DOHH2 (cell line): ENCODE measurements around the gene SH3RF3.

ENCODE experiments used
- H3F3A ChIP-seq: fragments of 200-600 bp; sonication (generic), shearing (Covaris generic); 2 replicates; pipeline ENCODE4 v1.6.0; 2016; ENCODE audit warnings: antibody characterized with exemption, mild to moderate bottlenecking; ENCODE audit not compliant: control insufficient read depth, insufficient read depth
- H3K27ac ChIP-seq: fragments of 200-600 bp; sonication (generic); 2 replicates; pipeline ENCODE4 v1.5.1; 2014; ENCODE audit warnings: low read depth, mild to moderate bottlenecking, low read length, moderate library complexity
- H3K27me3 ChIP-seq: fragments of 200-600 bp; sonication (generic); 2 replicates; pipeline ENCODE4 v1.6.1; 2014; ENCODE audit warnings: mild to moderate bottlenecking, low read length, mixed read lengths; ENCODE audit not compliant: control insufficient read depth
- H3K36me3 ChIP-seq: fragments of 200-600 bp; sonication (generic); 2 replicates; pipeline ENCODE4 v1.6.1; 2014; ENCODE audit warnings: mild to moderate bottlenecking, low read length, moderate library complexity, mixed read lengths; ENCODE audit not compliant: control insufficient read depth
- H3K4me1 ChIP-seq: fragments of 200-600 bp; sonication (generic); 2 replicates; pipeline ENCODE4 v1.6.1; 2014; ENCODE audit warnings: mild to moderate bottlenecking, low read length, mixed read lengths; ENCODE audit not compliant: control insufficient read depth
- H3K4me2 ChIP-seq: fragments of 200-600 bp; sonication (generic); 2 replicates; pipeline ENCODE4 v1.6.0; 2014; ENCODE audit warnings: mild to moderate bottlenecking, low read length, moderate library complexity
- H3K4me3 ChIP-seq: fragments of 200-600 bp; sonication (generic); 2 replicates; pipeline ENCODE4 v1.5.1; 2014; ENCODE audit warnings: mild to moderate bottlenecking, low read length, mixed read lengths
- H3K79me2 ChIP-seq: fragments of 200-600 bp; sonication (generic); 2 replicates; pipeline ENCODE4 v1.6.1; 2014; ENCODE audit warnings: mild to moderate bottlenecking, low read length, mixed read lengths; ENCODE audit not compliant: control insufficient read depth
- H3K9me2 ChIP-seq: fragments of 200-600 bp; sonication (generic); replicated peaks from 2 replicates; pipeline ENCODE4 v1.6.1; 2014; ENCODE audit warnings: mild to moderate bottlenecking, low read length, mixed read lengths; ENCODE audit not compliant: control insufficient read depth
- H3K9me3 ChIP-seq: fragments of 200-600 bp; sonication (generic); 2 replicates; pipeline ENCODE4 v1.6.1; 2014; ENCODE audit warnings: antibody characterized with exemption, low read length, mixed read lengths; ENCODE audit not compliant: control insufficient read depth, insufficient read depth
- H4K20me1 ChIP-seq: fragments of 200-600 bp; sonication (generic); 2 replicates; pipeline ENCODE4 v1.6.0; 2014; ENCODE audit warnings: low read depth, mild to moderate bottlenecking, antibody characterized with exemption, low read length, moderate library complexity; ENCODE audit not compliant: control insufficient read depth, insufficient read depth
- EZH2phosphoT487 ChIP-seq: fragments of 200-600 bp; sonication (generic); IDR thresholded peaks from 2 replicates; pipeline ENCODE4 v1.6.1; 2017; ENCODE audit warnings: borderline replicate concordance, mild to moderate bottlenecking, antibody characterized with exemption, low read length, moderate library complexity, mixed read lengths
- TF ChIP-seq, protein P1 (sequence below): fragments of 200-600 bp; sonication (generic); IDR thresholded peaks from one replicate; pipeline ENCODE4 v1.5.1; 2014; ENCODE audit warnings: antibody characterized with exemption, mild to moderate bottlenecking, low read depth, low read length; ENCODE audit not compliant: poor library complexity, severe bottlenecking

The SH3RF3 gene

DNA sequence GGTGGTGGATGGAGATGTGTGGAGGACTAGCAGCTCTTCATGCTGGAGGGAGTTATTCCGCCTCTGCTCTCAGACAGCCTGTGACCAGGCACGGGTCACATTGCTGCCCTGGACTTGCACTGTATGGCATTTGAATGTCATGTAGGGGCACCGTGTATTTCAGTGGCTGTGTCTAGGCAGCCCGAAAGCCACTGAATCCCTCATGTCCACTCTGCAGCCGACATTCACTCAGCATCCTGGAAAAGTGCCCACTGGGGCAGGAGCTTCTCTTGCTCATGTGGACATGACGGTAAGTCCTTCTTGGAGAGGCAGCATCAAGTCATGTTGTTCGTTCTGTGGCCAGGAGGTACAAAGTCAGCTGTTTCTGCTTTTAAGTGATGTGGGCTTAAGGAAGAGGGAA is 127.9 kb downstream of the SH3RF3 start:
- H4K20me1 ChIP-seq, result no peaks in the 10 kb centered on the region
- no peaks in the 10 kb centered on the region for H3K9me2 ChIP-seq
- H3K79me2 ChIP-seq, result no peaks in the 10 kb centered on the region
- TF ChIP-seq EZH2phosphoT487, result no peak
- TF ChIP-seq, protein P1, sequence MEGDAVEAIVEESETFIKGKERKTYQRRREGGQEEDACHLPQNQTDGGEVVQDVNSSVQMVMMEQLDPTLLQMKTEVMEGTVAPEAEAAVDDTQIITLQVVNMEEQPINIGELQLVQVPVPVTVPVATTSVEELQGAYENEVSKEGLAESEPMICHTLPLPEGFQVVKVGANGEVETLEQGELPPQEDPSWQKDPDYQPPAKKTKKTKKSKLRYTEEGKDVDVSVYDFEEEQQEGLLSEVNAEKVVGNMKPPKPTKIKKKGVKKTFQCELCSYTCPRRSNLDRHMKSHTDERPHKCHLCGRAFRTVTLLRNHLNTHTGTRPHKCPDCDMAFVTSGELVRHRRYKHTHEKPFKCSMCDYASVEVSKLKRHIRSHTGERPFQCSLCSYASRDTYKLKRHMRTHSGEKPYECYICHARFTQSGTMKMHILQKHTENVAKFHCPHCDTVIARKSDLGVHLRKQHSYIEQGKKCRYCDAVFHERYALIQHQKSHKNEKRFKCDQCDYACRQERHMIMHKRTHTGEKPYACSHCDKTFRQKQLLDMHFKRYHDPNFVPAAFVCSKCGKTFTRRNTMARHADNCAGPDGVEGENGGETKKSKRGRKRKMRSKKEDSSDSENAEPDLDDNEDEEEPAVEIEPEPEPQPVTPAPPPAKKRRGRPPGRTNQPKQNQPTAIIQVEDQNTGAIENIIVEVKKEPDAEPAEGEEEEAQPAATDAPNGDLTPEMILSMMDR, result no peak
- no peaks in the 10 kb centered on the region for H3K27me3 ChIP-seq
- H3K36me3 ChIP-seq, result no peaks in the 10 kb centered on the region
- no peak overlapping the region for H3K4me2 ChIP-seq
- no peak overlapping the region for H3K4me3 ChIP-seq
- H3K4me1 ChIP-seq, result peaks cover 41% of the 10 kb centered on the region
- no peak overlapping the region for H3K27ac ChIP-seq
- no peaks in the 10 kb centered on the region for H3K9me3 ChIP-seq
- 0 out of 2 replicates have a peak, but pooled peaks cover 3% of the 10 kb centered on the region for H3F3A ChIP-seq

DNA sequence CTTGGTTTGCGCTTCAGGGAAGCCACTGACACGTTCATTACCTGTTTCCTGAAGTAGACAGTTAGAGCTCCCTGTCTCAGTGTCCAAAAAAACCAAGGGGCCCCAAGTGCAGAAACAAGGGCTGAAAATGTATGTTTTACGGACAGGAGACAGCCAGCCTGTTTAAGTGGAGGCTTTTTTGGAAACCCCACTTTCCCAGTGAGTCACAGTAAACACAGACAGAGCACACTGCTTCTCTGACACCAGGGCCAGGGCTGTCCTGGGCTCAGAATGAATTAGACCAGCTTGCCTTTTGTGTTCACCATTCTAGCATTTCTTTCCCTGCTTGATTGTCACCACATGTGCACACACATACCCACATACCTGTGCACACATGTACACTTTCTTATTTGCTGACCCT is 128.6 kb downstream of the SH3RF3 start:
- Histone ChIP-seq H3K4me2 (no peak overlapping the region), H3K27ac (no peak overlapping the region), H3K4me3 (no peak overlapping the region), H3K9me2 (no peaks in the 10 kb centered on the region), H3K9me3 (no peaks in the 10 kb centered on the region), H3K79me2 (no peaks in the 10 kb centered on the region), H3K4me1 (peaks cover 41% of the 10 kb centered on the region), H4K20me1 (no peaks in the 10 kb centered on the region), H3K36me3 (no peaks in the 10 kb centered on the region), H3K27me3 (no peaks in the 10 kb centered on the region), H3F3A (0 out of 2 replicates have a peak, but pooled peaks cover 3% of the 10 kb centered on the region)
- TF ChIP-seq, protein P1, result no peak
- no peak for TF ChIP-seq EZH2phosphoT487

DNA sequence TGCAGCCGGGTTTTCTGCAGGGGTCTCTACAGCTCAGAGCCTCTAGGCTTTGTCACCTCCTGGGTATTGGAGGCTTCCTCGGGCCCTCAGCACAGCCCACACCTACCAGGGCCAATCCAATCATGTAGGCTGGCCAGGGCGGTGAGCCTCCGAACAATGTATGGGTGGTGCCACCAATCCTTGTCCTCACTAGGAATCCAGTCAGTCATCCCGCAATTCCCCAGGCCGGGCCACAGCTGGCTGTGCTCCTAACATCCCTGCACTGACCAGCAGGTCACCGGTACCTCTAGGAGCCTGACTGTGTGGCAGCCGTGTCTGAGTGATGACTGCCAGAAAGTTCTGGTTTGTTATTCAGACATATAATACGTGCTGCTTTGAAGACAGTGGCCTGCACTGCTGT is 129.4 kb downstream of the SH3RF3 start:
- Histone ChIP-seq H3K36me3 (no peaks in the 10 kb centered on the region), H3K4me3 (no peak overlapping the region), H3K4me2 (no peak overlapping the region), H3K9me3 (no peaks in the 10 kb centered on the region), H3K27me3 (no peaks in the 10 kb centered on the region), H3K9me2 (no peaks in the 10 kb centered on the region), H3K4me1 (peaks cover 41% of the 10 kb centered on the region), H3F3A (0 out of 2 replicates have a peak, but pooled peaks cover 3% of the 10 kb centered on the region), H3K27ac (no peak overlapping the region), H4K20me1 (no peaks in the 10 kb centered on the region), H3K79me2 (no peaks in the 10 kb centered on the region)
- no peak for TF ChIP-seq EZH2phosphoT487
- TF ChIP-seq, protein P1, result no peak
